Nephron (organoid): ENCODE results near the gene MITF.

Experiments
- H3K27ac Mint-ChIP-seq, 3 experiments: 2 replicates each; pipeline ENCODE4 v1.8.0; 2020; ENCODE audit warnings: mixed read lengths in 3 of 3, mild to moderate bottlenecking in 2 of 3, moderate library complexity in 1 of 3
- H3K27me3 Mint-ChIP-seq: 2 replicates; pipeline ENCODE4 v1.8.0; 2021; ENCODE audit warnings: low read depth, mild to moderate bottlenecking, moderate library complexity, mixed read lengths
- H3K36me3 Mint-ChIP-seq: 2 replicates; pipeline ENCODE4 v1.8.0; 2020; ENCODE audit warnings: low read depth, mixed read lengths
- H3K4me1 Mint-ChIP-seq: 2 replicates; pipeline ENCODE4 v1.8.0; 2020; ENCODE audit warnings: mixed read lengths
- H3K4me3 Mint-ChIP-seq, 3 experiments: 2 replicates each; pipeline ENCODE4 v1.8.0; 2020; ENCODE audit warnings: mild to moderate bottlenecking in 3 of 3, mixed read lengths in 3 of 3, moderate library complexity in 2 of 3
- H3K9me3 Mint-ChIP-seq: 2 replicates; pipeline ENCODE4 v1.8.0; 2020; ENCODE audit warnings: mixed read lengths
- TF ChIP-seq, protein P1 (sequence below), 3 experiments: fragments of 200-600 bp; sonication (generic); IDR thresholded peaks; one replicate each; pipeline ENCODE4 v1.5.0; 2021; ENCODE audit warnings: antibody characterized with exemption in 3 of 3; ENCODE audit not compliant: unreplicated experiment in 3 of 3

The MITF gene

GRCh38 chr3:69868841-69869420, 129.7 kb downstream of the MITF start:
- H3K4me1 Mint-ChIP-seq, result peaks cover 19% of the 10 kb centered on the region
- TF ChIP-seq, protein P1, sequence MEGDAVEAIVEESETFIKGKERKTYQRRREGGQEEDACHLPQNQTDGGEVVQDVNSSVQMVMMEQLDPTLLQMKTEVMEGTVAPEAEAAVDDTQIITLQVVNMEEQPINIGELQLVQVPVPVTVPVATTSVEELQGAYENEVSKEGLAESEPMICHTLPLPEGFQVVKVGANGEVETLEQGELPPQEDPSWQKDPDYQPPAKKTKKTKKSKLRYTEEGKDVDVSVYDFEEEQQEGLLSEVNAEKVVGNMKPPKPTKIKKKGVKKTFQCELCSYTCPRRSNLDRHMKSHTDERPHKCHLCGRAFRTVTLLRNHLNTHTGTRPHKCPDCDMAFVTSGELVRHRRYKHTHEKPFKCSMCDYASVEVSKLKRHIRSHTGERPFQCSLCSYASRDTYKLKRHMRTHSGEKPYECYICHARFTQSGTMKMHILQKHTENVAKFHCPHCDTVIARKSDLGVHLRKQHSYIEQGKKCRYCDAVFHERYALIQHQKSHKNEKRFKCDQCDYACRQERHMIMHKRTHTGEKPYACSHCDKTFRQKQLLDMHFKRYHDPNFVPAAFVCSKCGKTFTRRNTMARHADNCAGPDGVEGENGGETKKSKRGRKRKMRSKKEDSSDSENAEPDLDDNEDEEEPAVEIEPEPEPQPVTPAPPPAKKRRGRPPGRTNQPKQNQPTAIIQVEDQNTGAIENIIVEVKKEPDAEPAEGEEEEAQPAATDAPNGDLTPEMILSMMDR (IDR thresholded peaks at IDR 0.05; ENCODE audit: unreplicated experiment in 3 of 3), result no peak
- H3K36me3 Mint-ChIP-seq, result no peaks in the 10 kb centered on the region
- peak overlapping the region in 1 of 3 experiments; percentile 53 for H3K4me3 Mint-ChIP-seq
- H3K27ac Mint-ChIP-seq, result peak overlapping the region; percentile 6 to 97 (median 34)
- no peaks in the 10 kb centered on the region for H3K27me3 Mint-ChIP-seq
- no peaks in the 10 kb centered on the region for H3K9me3 Mint-ChIP-seq

GRCh38 chr3:69869643-69870042, 130.4 kb downstream of the MITF start:
- Mint-ChIP-seq H3K27ac (peak overlapping the region in 1 of 3 experiments; percentile 51), H3K4me3 (no peak overlapping the region), H3K4me1 (peaks cover 19% of the 10 kb centered on the region), H3K9me3 (no peaks in the 10 kb centered on the region), H3K27me3 (no peaks in the 10 kb centered on the region), H3K36me3 (no peaks in the 10 kb centered on the region)
- TF ChIP-seq, protein P1 (IDR thresholded peaks at IDR 0.05; ENCODE audit: unreplicated experiment in 3 of 3), result no peak

- TF ChIP-seq, protein P1 (IDR thresholded peaks at IDR 0.05; ENCODE audit: unreplicated experiment in 3 of 3), result no peak
- Mint-ChIP-seq H3K27me3 (no peaks in the 10 kb centered on the region), H3K9me3 (no peaks in the 10 kb centered on the region), H3K4me1 (peaks cover 9% of the 10 kb centered on the region), H3K36me3 (no peaks in the 10 kb centered on the region), H3K27ac (peak overlapping the region in 1 of 3 experiments; percentile 64), H3K4me3 (no peak overlapping the region)
These were observed 132.0 kb downstream of the MITF start for GRCh38 chr3:69871251-69871650.

GRCh38 chr3:69871868-69872267, 132.6 kb downstream of the MITF start:
- H3K4me3 Mint-ChIP-seq, result no peak overlapping the region
- TF ChIP-seq, protein P1 (IDR thresholded peaks at IDR 0.05; ENCODE audit: unreplicated experiment in 3 of 3), result no peak
- H3K9me3 Mint-ChIP-seq, result no peaks in the 10 kb centered on the region
- H3K4me1 Mint-ChIP-seq, result peaks cover 2% of the 10 kb centered on the region
- peak overlapping the region in 1 of 3 experiments; percentile 64 for H3K27ac Mint-ChIP-seq
- H3K27me3 Mint-ChIP-seq, result no peaks in the 10 kb centered on the region
- no peaks in the 10 kb centered on the region for H3K36me3 Mint-ChIP-seq

- H3K36me3 Mint-ChIP-seq, result no peaks in the 10 kb centered on the region
- no peaks in the 10 kb centered on the region for H3K9me3 Mint-ChIP-seq
- TF ChIP-seq, protein P1 (IDR thresholded peaks at IDR 0.05; ENCODE audit: unreplicated experiment in 3 of 3), result no peak
- H3K4me1 Mint-ChIP-seq, result no peaks in the 10 kb centered on the region
- H3K4me3 Mint-ChIP-seq, result no peak overlapping the region
- no peak overlapping the region for H3K27ac Mint-ChIP-seq
- no peaks in the 10 kb centered on the region for H3K27me3 Mint-ChIP-seq
These were observed 133.6 kb downstream of the MITF start for GRCh38 chr3:69872783-69873378.

GRCh38 chr3:69876073-69876472, 136.8 kb downstream of the MITF start:
- no peaks in the 10 kb centered on the region for H3K27me3 Mint-ChIP-seq
- no peak overlapping the region for H3K4me3 Mint-ChIP-seq
- H3K9me3 Mint-ChIP-seq, result no peaks in the 10 kb centered on the region
- no peaks in the 10 kb centered on the region for H3K4me1 Mint-ChIP-seq
- TF ChIP-seq, protein P1 (IDR thresholded peaks at IDR 0.05; ENCODE audit: unreplicated experiment in 3 of 3), result no peak
- no peaks in the 10 kb centered on the region for H3K36me3 Mint-ChIP-seq
- H3K27ac Mint-ChIP-seq, result no peak overlapping the region
